OCI-LY1 (cell line): ENCODE measurements around the gene TAOK1.

Experiments used
- H2AFZ ChIP-seq: fragments of 200-600 bp; sonication (generic), shearing (Covaris generic); 2 replicates; pipeline ENCODE4 v1.6.0; 2014; ENCODE audit warnings: antibody characterized with exemption, mild to moderate bottlenecking, low read length
- H3F3A ChIP-seq: fragments of 200-600 bp; sonication (generic), shearing (Covaris generic); 2 replicates; pipeline ENCODE4 v1.6.0; 2014; ENCODE audit warnings: mild to moderate bottlenecking, antibody characterized with exemption, low read length, moderate library complexity; ENCODE audit not compliant: insufficient read depth
- H3K27ac ChIP-seq: fragments of 200-600 bp; sonication (generic); 2 replicates; pipeline ENCODE4 v1.5.1; 2014; ENCODE audit warnings: low read length, mixed run types, mild to moderate bottlenecking, low read depth; ENCODE audit not compliant: poor library complexity, severe bottlenecking
- H3K27me3 ChIP-seq: fragments of 200-600 bp; sonication (generic); 2 replicates; pipeline ENCODE4 v1.6.0; 2014; ENCODE audit warnings: antibody characterized with exemption, mild to moderate bottlenecking, low read length, moderate library complexity; ENCODE audit not compliant: insufficient read depth
- H3K36me3 ChIP-seq: fragments of 200-600 bp; sonication (generic); 2 replicates; pipeline ENCODE4 v1.6.1; 2014; ENCODE audit warnings: mild to moderate bottlenecking, antibody characterized with exemption, low read length, moderate library complexity, mixed read lengths; ENCODE audit not compliant: insufficient read depth
- H3K4me1 ChIP-seq: fragments of 200-600 bp; sonication (generic); 2 replicates; pipeline ENCODE4 v1.5.1; 2014; ENCODE audit warnings: mild to moderate bottlenecking, low read length, moderate library complexity; ENCODE audit not compliant: insufficient read depth, severe bottlenecking
- H3K4me2 ChIP-seq: fragments of 200-600 bp; sonication (generic), shearing (Covaris generic); 2 replicates; pipeline ENCODE4 v1.6.1; 2014; ENCODE audit warnings: low read length
- H3K4me3 ChIP-seq: fragments of 200-600 bp; sonication (generic); 2 replicates; pipeline ENCODE4 v1.5.1; 2014; ENCODE audit warnings: low read length, low read depth, mild to moderate bottlenecking, mixed read lengths; ENCODE audit not compliant: poor library complexity, severe bottlenecking
- H3K79me2 ChIP-seq: fragments of 200-600 bp; shearing (Covaris generic); 2 replicates; pipeline ENCODE4 v1.6.1; 2016; ENCODE audit warnings: mixed run types, low read length, mixed read lengths; ENCODE audit not compliant: insufficient read depth
- H3K9ac ChIP-seq: fragments of 200-600 bp; sonication (generic), shearing (Covaris generic); 2 replicates; pipeline ENCODE4 v1.6.1; 2014; ENCODE audit warnings: mild to moderate bottlenecking, low read length, mixed read lengths
- H3K9me2 ChIP-seq: fragments of 200-600 bp; sonication (generic), shearing (Covaris generic); 2 replicates; pipeline ENCODE4 v1.6.1; 2014; ENCODE audit warnings: low read depth, mild to moderate bottlenecking, low read length, mixed read lengths
- H3K9me3 ChIP-seq: fragments of 200-600 bp; shearing (Covaris generic); 2 replicates; pipeline ENCODE4 v1.6.1; 2014; ENCODE audit warnings: low read length, mixed read lengths
- H4K20me1 ChIP-seq: fragments of 200-600 bp; sonication (generic), shearing (Covaris generic); 2 replicates; pipeline ENCODE4 v1.6.0; 2016; ENCODE audit warnings: mild to moderate bottlenecking, low read length; ENCODE audit not compliant: insufficient read depth
- EZH2 ChIP-seq: fragments of 200-600 bp; sonication (generic), shearing (Covaris generic); IDR thresholded peaks from 2 replicates; pipeline ENCODE4 v1.8.0; 2017; ENCODE audit warnings: borderline replicate concordance, mixed run types, mild to moderate bottlenecking, antibody characterized with exemption, low read length, moderate library complexity, mixed read lengths
- TF ChIP-seq, protein P1 (sequence below): fragments of 200-600 bp; sonication (generic), shearing (Covaris generic); IDR thresholded peaks from 2 replicates; pipeline ENCODE4 v1.5.1; 2017; ENCODE audit warnings: mild to moderate bottlenecking, antibody characterized with exemption, low read length, moderate library complexity, mixed read lengths

TAOK1 gene

DNA sequence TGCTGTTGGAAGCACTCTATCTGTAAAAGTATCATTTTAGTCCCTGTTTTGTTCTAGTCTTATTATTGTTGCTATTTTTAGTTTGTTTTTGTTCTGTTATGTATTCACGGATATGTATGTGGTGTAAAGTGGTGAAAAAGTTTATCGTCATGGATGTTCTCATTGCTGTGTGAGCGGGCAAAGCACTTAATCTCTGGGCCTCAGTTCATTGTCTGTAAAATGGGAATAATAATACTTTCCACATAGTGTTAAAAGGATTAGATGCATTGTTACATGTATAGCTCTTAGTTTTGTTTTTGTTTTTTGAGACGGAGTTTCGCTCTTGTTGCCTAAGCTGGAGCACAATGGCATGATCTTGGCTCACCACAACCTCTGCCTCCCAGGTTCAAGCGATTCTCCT is 19.8 kb downstream of the TAOK1 start:
- no peaks in the 10 kb centered on the region for H3K4me1 ChIP-seq
- no peaks in the 10 kb centered on the region for H3K27me3 ChIP-seq
- H3F3A ChIP-seq, result no peaks in the 10 kb centered on the region
- no peaks in the 10 kb centered on the region for H3K9me3 ChIP-seq
- H2AFZ ChIP-seq, result no peak overlapping the region
- H3K27ac ChIP-seq, result no peak overlapping the region
- TF ChIP-seq EZH2, result no peak
- TF ChIP-seq, protein P1, sequence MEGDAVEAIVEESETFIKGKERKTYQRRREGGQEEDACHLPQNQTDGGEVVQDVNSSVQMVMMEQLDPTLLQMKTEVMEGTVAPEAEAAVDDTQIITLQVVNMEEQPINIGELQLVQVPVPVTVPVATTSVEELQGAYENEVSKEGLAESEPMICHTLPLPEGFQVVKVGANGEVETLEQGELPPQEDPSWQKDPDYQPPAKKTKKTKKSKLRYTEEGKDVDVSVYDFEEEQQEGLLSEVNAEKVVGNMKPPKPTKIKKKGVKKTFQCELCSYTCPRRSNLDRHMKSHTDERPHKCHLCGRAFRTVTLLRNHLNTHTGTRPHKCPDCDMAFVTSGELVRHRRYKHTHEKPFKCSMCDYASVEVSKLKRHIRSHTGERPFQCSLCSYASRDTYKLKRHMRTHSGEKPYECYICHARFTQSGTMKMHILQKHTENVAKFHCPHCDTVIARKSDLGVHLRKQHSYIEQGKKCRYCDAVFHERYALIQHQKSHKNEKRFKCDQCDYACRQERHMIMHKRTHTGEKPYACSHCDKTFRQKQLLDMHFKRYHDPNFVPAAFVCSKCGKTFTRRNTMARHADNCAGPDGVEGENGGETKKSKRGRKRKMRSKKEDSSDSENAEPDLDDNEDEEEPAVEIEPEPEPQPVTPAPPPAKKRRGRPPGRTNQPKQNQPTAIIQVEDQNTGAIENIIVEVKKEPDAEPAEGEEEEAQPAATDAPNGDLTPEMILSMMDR, result no peak
- H3K79me2 ChIP-seq, result peaks cover 78% of the 10 kb centered on the region
- H3K9ac ChIP-seq, result no peak overlapping the region
- H3K4me2 ChIP-seq, result no peak overlapping the region
- H3K4me3 ChIP-seq, result no peak overlapping the region
- H4K20me1 ChIP-seq, result no peaks in the 10 kb centered on the region
- H3K9me2 ChIP-seq, result no peaks in the 10 kb centered on the region
- H3K36me3 ChIP-seq, result peaks cover 3% of the 10 kb centered on the region; the same call in 1 of the 2 replicates

DNA sequence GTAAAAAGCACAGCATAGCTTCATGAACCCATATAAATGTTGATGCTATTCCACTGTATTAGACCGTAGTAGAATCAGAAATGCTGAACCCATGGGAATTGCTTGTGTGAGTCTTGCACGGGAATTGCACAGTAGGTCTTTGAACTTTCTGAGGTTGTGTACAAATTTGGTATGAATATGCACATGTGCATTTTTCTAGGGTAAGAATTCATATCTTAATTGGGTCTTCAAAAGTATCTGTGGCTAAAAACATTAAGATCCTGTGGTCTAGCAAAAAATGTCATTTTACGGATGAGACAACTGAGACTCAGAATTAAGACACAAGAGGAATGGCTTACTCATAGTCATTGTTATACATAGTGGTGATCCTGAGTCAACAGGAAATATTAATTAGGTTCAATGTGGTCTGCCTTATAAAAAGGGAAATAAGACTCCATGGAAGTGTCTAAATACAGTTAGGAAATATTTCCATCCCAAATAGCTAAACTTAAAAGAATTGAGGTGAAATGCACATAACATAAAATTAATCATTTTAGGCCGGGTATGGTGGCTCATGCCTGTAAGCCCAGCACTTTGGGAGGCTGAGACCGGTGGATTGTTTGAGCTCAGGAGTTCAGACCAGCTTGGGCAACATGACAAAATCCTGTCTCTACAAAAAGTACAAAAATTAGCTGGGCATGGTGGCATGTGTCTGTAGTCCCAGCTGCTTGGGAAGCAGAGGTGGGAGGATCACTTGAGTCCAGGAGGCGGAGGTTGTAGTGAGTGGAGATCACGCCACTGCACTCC is 22.8 kb downstream of the TAOK1 start:
- no peak overlapping the region for H3K9ac ChIP-seq

DNA sequence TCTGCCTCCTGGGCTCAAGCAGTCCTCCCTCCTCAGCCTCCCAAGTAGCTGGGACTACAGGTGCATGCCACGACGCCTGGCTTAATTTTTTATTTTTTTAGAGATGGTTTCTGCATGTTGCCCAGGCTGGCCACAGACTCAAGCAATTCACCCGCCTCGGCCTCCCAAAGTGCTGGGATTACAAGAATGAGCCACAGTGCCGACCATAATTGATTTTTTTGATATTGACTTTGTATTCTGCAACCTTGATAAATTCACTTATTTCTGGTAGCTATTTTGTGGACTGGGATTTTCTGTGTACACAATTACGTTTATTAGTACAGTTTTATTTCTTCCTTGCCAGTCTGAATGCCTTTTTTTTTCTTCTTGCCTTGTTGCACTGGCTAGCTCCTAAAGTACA is 30.0 kb downstream of the TAOK1 start:
- no peak overlapping the region for H3K27ac ChIP-seq

More for the DNA sequence above, 22.8 kb downstream of the TAOK1 start:
- Histone ChIP-seq H3K27ac (no peak overlapping the region), H3K9me2 (no peaks in the 10 kb centered on the region), H3K4me1 (no peaks in the 10 kb centered on the region), H3K36me3 (no peaks in the 10 kb centered on the region; the same call in 1 of the 2 replicates), H3K79me2 (peaks cover 78% of the 10 kb centered on the region), H2AFZ (no peak overlapping the region), H3K27me3 (no peaks in the 10 kb centered on the region), H3F3A (no peaks in the 10 kb centered on the region), H3K4me2 (no peak overlapping the region), H3K4me3 (no peak overlapping the region), H3K9me3 (no peaks in the 10 kb centered on the region), H4K20me1 (no peaks in the 10 kb centered on the region)
- TF ChIP-seq, protein P1, result no peak
- no peak for TF ChIP-seq EZH2

More for the DNA sequence above, 30.0 kb downstream of the TAOK1 start:
- no peaks in the 10 kb centered on the region for H4K20me1 ChIP-seq
- H3K9ac ChIP-seq, result no peak overlapping the region
- no peak overlapping the region for H2AFZ ChIP-seq
- H3K36me3 ChIP-seq, result peaks cover 22% of the 10 kb centered on the region
- H3K4me1 ChIP-seq, result no peaks in the 10 kb centered on the region
- H3K79me2 ChIP-seq, result peaks cover 80% of the 10 kb centered on the region
- no peak overlapping the region for H3K4me2 ChIP-seq
- H3K27me3 ChIP-seq, result no peaks in the 10 kb centered on the region
- no peak overlapping the region for H3K4me3 ChIP-seq
- no peaks in the 10 kb centered on the region for H3F3A ChIP-seq
- no peaks in the 10 kb centered on the region for H3K9me2 ChIP-seq
- TF ChIP-seq, protein P1, result no peak
- TF ChIP-seq EZH2, result no peak
- H3K9me3 ChIP-seq, result no peaks in the 10 kb centered on the region
